ENCODE measurements around the gene HSPH1.

HSPH1 gene

GRCh38 chr13:31175847-31176532 lies 14.3 kb upstream of the HSPH1 start:
- no peak for DNase-seq

DNA sequence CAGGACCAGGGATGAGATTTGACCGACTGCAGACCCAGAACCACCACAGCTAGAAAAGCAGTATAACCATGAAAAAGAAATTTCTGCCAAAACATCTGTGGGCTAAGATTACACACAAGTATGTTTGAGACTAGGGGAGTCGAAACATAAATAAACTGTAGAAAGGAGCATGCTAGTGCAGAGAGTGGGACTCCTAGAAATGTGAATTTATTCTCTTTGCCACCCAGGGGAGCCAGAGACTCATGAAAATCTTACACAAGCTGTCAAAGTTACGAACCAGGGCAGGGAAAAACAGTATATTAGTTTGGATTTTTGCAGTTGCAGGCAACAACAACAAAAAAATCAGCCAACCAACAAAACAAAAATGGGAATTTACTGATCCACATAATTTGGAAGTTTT lies 12.3 kb upstream of the HSPH1 start:
- DNase-seq, result peak; percentile 36

GRCh38 chr13:31172535-31172934 lies 10.8 kb upstream of the HSPH1 start:
- DNase-seq, result peak; percentile 92

GRCh38 chr13:31172001-31172400 lies 10.3 kb upstream of the HSPH1 start:
- DNase-seq, result peak; percentile 49

DNA sequence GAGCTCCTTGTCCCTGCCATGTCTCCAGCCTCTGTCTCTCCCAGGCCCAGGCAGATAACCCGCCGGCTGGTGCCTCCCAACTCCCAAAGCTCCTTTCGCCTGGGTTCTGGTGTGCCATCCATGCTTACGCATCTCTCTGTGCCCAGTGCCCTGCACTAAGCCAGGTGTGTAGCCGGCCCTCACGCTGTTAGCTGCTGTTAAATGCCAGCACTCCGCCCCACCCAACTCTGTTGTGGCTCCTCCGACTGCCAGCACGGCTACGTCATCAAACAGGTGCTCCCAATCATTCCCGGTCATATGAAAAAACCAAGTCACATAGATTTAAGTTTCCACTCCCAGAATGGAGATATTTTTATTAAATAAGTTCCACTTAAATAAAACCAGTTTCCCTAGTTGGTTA lies 7.0 kb upstream of the HSPH1 start:
- no peak for DNase-seq

- DNase-seq, result no peak
Measured at GRCh38 chr13:31168166-31168565, 6.5 kb upstream of the HSPH1 start.

DNA sequence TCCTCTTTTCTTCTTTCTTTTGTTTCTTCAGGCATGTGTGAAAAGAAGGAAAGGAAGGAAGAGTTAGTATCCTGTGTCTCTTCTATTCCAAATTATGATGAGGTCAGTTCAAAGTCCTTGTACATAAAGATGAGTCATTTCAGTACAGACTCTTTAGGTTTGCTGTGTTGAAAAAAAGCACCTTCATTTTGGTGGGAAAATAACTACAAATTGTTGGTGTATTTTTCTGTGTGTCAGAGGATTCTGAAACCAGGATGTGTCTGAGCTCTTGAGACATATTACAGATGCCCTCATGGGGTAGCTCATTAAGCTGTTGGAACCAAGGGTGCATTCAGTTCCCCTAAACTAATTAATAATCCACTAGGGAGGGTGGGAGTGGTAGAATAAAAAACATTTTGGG lies 5.8 kb upstream of the HSPH1 start:
- no peak for DNase-seq

- DNase-seq, result no peak
Measured at GRCh38 chr13:31166591-31166990, 4.9 kb upstream of the HSPH1 start.

- DNase-seq, result peak; percentile 98
Measured at GRCh38 chr13:31162151-31163008, 676 bp upstream of the HSPH1 start.

DNA sequence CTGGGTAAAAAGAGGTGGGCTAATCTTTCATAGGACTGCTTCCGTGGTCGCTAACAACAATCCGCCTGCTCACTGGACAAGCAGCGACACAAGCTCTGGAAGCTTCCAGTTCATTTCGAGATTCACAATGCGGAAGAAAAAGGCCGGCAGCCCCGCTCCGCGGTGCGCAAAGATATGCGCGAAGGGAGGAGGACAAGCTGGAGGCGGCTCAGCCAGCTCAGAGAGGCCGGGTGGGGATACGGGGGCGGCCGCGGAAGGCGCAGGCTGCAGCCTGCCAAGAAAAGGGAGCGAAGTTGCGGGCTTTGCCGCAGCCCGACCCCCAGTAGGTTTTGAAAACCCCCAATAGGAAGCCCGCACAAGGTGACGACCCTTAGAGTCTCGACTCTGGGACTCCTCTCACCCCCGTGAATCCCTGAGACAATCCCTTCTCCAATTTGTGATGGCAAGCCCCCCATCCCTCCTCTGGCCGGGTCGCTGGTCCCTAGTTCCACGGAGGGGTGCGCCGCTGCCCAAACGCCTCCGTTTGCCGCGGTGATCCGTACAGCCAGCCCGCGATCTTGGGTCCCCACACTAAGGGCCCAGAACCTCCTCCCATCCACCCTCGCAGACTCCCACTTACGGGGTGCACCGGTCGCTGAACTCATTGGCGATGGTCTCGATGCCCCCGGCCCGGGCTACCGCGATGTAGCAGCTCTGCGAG lies 697 bp downstream of the HSPH1 start:
- DNase-seq, result peak; percentile 65

DNA sequence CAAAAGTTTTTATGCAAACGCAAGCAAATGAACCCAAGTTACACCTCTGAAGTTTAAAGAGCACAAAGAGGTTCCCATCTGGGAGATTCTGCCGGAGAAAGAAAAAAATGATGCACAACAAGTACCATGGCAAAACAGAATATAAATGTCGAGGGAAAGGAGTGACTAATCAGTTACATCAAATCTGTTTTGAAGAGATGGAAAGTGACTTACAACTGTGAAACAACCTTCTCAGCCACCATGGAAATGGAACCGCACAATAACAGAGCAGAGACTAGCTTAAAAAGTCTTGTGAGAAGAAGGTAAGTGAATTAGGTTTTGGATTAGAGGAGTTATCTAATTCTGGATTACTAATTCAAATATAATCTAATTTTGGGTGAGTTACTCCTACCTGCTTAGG lies 2.4 kb downstream of the HSPH1 start:
- no peak for DNase-seq

- no peak for DNase-seq
Measured at GRCh38 chr13:31154939-31155338, 6.8 kb downstream of the HSPH1 start.

GRCh38 chr13:31151837-31152236 lies 9.9 kb downstream of the HSPH1 start:
- no peak for DNase-seq

DNA sequence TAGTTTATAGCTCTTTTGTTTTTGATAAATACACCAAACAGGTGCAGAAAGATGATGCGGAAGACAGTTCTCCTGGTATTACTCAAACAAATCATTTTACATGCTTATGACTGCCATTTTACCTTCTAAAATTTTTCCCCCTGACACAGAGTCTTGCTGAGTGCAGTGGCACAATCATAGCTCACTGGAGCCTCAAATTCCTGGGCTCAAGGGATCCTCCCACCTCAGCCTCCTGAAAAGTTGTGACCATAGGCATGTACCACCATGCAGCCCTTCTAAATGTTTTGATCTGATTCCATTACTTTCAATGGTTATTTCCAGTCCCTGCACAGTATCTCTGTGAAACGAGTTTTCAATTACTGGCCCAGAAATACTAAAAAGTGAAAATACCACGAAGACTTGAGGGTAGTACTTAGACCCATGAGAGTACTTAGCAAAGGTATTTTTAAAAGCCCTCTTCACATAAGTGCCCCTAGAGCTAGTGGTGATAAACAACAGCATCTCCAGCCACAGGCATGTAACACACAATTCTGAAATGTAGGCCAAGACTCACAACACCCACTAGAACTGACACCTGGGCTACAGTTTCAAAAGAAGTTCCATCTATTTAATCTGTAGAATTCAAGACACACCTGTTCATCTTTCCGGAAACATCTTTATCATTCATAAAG lies 11.3 kb downstream of the HSPH1 start:
- DNase-seq, result no peak

DNA sequence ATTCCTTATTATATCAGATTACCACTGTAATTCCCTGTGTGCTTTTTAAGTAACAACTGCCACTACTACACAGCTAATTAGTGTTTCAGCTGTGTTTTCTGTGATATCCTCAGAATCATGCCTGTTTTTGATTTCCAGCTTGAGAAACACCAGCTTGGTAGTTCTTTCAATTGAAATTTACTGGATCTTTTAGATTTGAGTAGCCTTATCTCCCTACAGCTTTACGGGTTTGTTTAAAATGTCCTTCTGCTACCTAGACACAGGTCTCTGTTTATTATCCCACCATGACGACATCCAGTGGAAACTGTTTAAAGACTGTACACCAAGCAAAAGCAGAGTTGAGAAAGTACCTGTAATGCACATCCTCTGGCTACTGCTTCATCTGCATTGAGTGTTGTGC lies 12.1 kb downstream of the HSPH1 start:
- no peak for DNase-seq

- no peak for DNase-seq
Measured at GRCh38 chr13:31145417-31145816, 16.3 kb downstream of the HSPH1 start.

DNA sequence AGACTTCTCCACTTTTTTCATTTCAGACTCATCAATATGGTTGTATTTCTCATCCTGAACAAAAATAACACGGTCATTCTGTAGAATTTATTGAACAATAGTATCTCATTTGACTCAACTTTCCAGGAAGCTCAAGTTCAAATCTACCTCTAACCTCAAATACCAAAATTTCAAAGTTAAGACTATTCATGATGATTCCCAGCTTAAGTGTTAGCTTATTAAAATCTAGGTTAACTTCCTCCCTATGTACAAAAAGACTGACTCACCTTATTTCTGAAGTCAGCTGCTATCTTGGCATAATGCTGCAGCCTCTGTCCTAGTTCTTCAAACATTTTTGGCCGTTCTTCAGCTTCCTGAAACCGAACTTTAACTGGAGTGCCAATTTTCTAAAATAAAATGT lies 23.2 kb downstream of the HSPH1 start:
- no peak for DNase-seq

DNA sequence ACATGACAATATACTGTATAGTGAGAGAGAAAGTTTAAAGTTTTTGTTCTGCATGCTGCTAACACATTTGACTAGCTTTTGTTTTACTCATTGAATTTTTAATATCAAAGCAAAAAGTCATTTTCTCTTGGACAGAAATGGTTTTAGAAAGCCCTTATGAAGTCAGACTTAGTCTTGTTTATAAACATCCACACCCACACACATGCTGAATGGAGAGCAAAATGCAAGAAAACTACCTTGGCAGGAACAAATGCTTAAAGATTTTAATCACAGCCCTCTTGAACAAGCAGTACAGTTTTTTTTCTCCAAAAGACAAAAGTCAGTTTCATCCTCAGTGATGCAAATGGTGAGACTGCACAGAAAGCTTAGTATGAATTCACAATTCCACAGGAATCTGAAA lies 25.0 kb downstream of the HSPH1 start:
- no peak for DNase-seq

DNA sequence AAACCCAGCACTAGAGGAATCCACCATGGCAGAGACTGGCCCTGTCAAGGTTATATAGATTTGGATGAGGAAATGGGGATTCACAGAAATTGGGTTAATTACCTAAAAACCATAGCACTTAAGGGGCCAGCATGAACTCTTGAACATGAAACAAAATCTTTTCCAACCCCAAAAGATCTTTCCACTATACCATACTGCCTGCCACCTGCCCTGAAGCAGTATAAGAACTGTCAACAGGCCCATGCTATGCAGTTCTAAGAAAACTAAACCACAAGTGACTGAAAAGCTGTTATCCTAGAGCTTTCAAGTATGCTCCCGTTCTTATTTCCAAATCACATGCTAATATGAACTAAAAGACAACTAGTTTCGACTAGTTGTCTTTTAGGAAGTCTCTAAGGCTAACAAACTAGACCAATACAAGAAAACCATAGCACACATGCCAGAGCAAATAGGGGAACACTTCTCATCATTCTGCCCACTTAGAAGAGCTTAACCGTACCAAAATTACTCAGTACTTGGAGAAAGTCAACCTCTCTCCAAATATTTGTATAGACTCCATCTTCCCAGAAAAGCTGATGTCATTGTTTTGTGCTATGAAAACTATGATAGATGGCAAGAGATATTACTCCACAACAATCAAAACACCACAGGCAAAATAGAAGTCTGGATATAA lies 27.5 kb downstream of the HSPH1 start:
- DNase-seq, result no peak

GRCh38 chr13:31133621-31134020 lies 28.1 kb downstream of the HSPH1 start:
- DNase-seq, result no peak

DNA sequence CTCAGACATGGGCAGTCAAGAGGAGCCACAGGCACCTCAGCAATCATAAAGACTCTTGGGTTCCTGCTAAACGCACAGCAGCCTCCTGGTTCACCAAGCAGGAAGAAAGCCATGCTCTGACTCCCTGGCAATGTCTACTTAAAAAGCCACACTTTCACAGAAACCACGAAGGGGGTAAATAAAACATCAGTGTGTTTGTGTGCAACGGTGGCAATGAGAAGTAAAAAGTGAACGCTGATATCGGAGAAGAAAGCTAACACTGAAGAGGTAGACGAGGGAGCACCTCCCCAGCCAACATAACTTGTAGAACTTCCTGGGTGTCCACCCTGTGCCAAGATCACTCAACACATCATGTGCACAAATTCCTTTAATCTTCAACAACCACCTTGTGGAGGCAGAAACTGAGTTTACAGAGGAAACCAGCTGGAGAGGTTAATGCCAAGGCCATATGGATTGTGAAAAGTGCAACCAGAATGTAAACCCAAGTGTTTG lies 30.2 kb downstream of the HSPH1 start:
- no peak for DNase-seq

DNA sequence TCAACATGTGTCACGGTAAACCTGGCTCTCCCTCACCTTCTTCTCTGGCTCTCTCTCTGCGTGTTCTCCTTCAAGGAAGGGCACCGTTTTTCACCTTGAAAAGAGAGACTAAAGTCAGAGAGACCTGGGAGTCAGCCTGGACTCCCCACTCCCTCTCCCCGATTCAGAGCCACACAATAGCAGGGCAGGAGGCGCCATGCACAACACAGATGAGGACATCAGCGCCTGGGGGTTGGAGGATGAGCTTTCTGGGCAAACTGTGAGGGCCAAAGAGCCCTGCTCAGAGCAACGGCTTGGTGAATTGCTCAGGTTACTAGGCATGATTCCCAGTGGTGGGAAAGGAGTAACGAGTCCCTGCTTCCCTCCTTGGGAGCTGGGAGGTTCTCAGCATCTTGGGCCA lies 32.3 kb downstream of the HSPH1 start:
- DNase-seq, result no peak

DNA sequence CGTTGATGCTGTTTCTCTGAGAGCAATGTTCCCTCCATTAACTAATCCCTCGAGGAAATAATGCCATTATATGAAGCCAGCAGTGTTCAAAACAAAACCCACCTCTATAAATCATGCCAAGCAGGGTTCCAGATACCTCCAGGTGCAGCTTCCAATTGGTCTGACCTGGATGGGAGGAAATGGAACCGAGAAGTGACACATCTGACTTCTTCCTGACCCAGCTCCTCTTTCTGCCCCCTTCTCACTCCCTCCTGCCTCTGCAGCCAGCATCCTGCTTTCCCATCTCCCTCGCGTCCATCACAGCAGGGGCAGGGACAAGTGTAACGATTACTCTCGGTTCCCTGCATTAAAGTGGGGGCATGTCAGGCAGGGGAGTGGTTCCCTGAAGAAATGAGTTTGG lies 37.5 kb downstream of the HSPH1 start:
- DNase-seq, result no peak
